DOHH2 (cell line): ENCODE measurements around the gene ELAPOR1.

Source experiments
- H3F3A ChIP-seq: fragments of 200-600 bp; sonication (generic), shearing (Covaris generic); 2 replicates; pipeline ENCODE4 v1.6.0; 2016; ENCODE audit warnings: antibody characterized with exemption, mild to moderate bottlenecking; ENCODE audit not compliant: control insufficient read depth, insufficient read depth
- H3K27ac ChIP-seq: fragments of 200-600 bp; sonication (generic); 2 replicates; pipeline ENCODE4 v1.5.1; 2014; ENCODE audit warnings: low read depth, mild to moderate bottlenecking, low read length, moderate library complexity
- H3K27me3 ChIP-seq: fragments of 200-600 bp; sonication (generic); 2 replicates; pipeline ENCODE4 v1.6.1; 2014; ENCODE audit warnings: mild to moderate bottlenecking, low read length, mixed read lengths; ENCODE audit not compliant: control insufficient read depth
- H3K36me3 ChIP-seq: fragments of 200-600 bp; sonication (generic); 2 replicates; pipeline ENCODE4 v1.6.1; 2014; ENCODE audit warnings: mild to moderate bottlenecking, low read length, moderate library complexity, mixed read lengths; ENCODE audit not compliant: control insufficient read depth
- H3K4me1 ChIP-seq: fragments of 200-600 bp; sonication (generic); 2 replicates; pipeline ENCODE4 v1.6.1; 2014; ENCODE audit warnings: mild to moderate bottlenecking, low read length, mixed read lengths; ENCODE audit not compliant: control insufficient read depth
- H3K4me2 ChIP-seq: fragments of 200-600 bp; sonication (generic); 2 replicates; pipeline ENCODE4 v1.6.0; 2014; ENCODE audit warnings: mild to moderate bottlenecking, low read length, moderate library complexity
- H3K4me3 ChIP-seq: fragments of 200-600 bp; sonication (generic); 2 replicates; pipeline ENCODE4 v1.5.1; 2014; ENCODE audit warnings: mild to moderate bottlenecking, low read length, mixed read lengths
- H3K79me2 ChIP-seq: fragments of 200-600 bp; sonication (generic); 2 replicates; pipeline ENCODE4 v1.6.1; 2014; ENCODE audit warnings: mild to moderate bottlenecking, low read length, mixed read lengths; ENCODE audit not compliant: control insufficient read depth
- H3K9me2 ChIP-seq: fragments of 200-600 bp; sonication (generic); replicated peaks from 2 replicates; pipeline ENCODE4 v1.6.1; 2014; ENCODE audit warnings: mild to moderate bottlenecking, low read length, mixed read lengths; ENCODE audit not compliant: control insufficient read depth
- H3K9me3 ChIP-seq: fragments of 200-600 bp; sonication (generic); 2 replicates; pipeline ENCODE4 v1.6.1; 2014; ENCODE audit warnings: antibody characterized with exemption, low read length, mixed read lengths; ENCODE audit not compliant: control insufficient read depth, insufficient read depth
- H4K20me1 ChIP-seq: fragments of 200-600 bp; sonication (generic); 2 replicates; pipeline ENCODE4 v1.6.0; 2014; ENCODE audit warnings: low read depth, mild to moderate bottlenecking, antibody characterized with exemption, low read length, moderate library complexity; ENCODE audit not compliant: control insufficient read depth, insufficient read depth
- CTCF ChIP-seq: fragments of 200-600 bp; sonication (generic); IDR thresholded peaks from one replicate; pipeline ENCODE4 v1.5.1; 2014; ENCODE audit warnings: antibody characterized with exemption, mild to moderate bottlenecking, low read depth, low read length; ENCODE audit not compliant: poor library complexity, severe bottlenecking
- EZH2phosphoT487 ChIP-seq: fragments of 200-600 bp; sonication (generic); IDR thresholded peaks from 2 replicates; pipeline ENCODE4 v1.6.1; 2017; ENCODE audit warnings: borderline replicate concordance, mild to moderate bottlenecking, antibody characterized with exemption, low read length, moderate library complexity, mixed read lengths

ELAPOR1 gene

GRCh38 chr1:109094377-109094803 lies 19.5 kb upstream of the ELAPOR1 start:
- Histone ChIP-seq H3K27me3 (no peaks in the 10 kb centered on the region), H3K36me3 (peaks cover 42% of the 10 kb centered on the region), H3K4me2 (no peak overlapping the region), H4K20me1 (no peaks in the 10 kb centered on the region), H3K4me3 (no peak overlapping the region), H3F3A (peaks cover 23% of the 10 kb centered on the region), H3K4me1 (peaks cover 20% of the 10 kb centered on the region), H3K79me2 (peaks cover 53% of the 10 kb centered on the region), H3K9me2 (no peaks in the 10 kb centered on the region), H3K27ac (no peak overlapping the region), H3K9me3 (no peaks in the 10 kb centered on the region)
- TF ChIP-seq CTCF (no peak), EZH2phosphoT487 (no peak)

- Histone ChIP-seq H3K4me2 (no peak overlapping the region), H3K9me3 (no peaks in the 10 kb centered on the region), H3K4me1 (peaks cover 19% of the 10 kb centered on the region), H3K36me3 (peaks cover 39% of the 10 kb centered on the region), H3K4me3 (no peak overlapping the region), H3F3A (peaks cover 23% of the 10 kb centered on the region), H3K27me3 (no peaks in the 10 kb centered on the region), H4K20me1 (no peaks in the 10 kb centered on the region), H3K27ac (no peak overlapping the region), H3K9me2 (no peaks in the 10 kb centered on the region), H3K79me2 (peaks cover 48% of the 10 kb centered on the region)
- TF ChIP-seq CTCF = no peak
Measured at GRCh38 chr1:109094871-109095270, 19.0 kb upstream of the ELAPOR1 start.

GRCh38 chr1:109095631-109096030 lies 18.3 kb upstream of the ELAPOR1 start:
- H3K4me2 ChIP-seq = no peak overlapping the region
- H3K4me1 ChIP-seq = peaks cover 15% of the 10 kb centered on the region
- no peaks in the 10 kb centered on the region for H3K9me2 ChIP-seq
- TF ChIP-seq CTCF = no peak
- no peak for TF ChIP-seq EZH2phosphoT487
- no peak overlapping the region for H3K4me3 ChIP-seq
- peaks cover 17% of the 10 kb centered on the region for H3F3A ChIP-seq
- H3K79me2 ChIP-seq = peaks cover 50% of the 10 kb centered on the region
- H3K36me3 ChIP-seq = peaks cover 45% of the 10 kb centered on the region
- H3K27ac ChIP-seq = no peak overlapping the region
- H3K9me3 ChIP-seq = no peaks in the 10 kb centered on the region
- H4K20me1 ChIP-seq = no peaks in the 10 kb centered on the region; the same call in 1 of the 2 replicates
- H3K27me3 ChIP-seq = no peaks in the 10 kb centered on the region

- H3K36me3 ChIP-seq = peaks cover 50% of the 10 kb centered on the region
- TF ChIP-seq CTCF (no peak), EZH2phosphoT487 (no peak)
Measured at GRCh38 chr1:109096120-109096519, 17.8 kb upstream of the ELAPOR1 start.

More at GRCh38 chr1:109096120-109096519, 17.8 kb upstream of the ELAPOR1 start:
- Histone ChIP-seq H3K4me1 (peaks cover 15% of the 10 kb centered on the region), H3K27me3 (no peaks in the 10 kb centered on the region), H3K9me3 (no peaks in the 10 kb centered on the region), H3K4me3 (no peak overlapping the region), H3K27ac (no peak overlapping the region), H3K79me2 (peaks cover 50% of the 10 kb centered on the region), H4K20me1 (no peaks in the 10 kb centered on the region; the same call in 1 of the 2 replicates), H3K4me2 (no peak overlapping the region), H3F3A (peaks cover 20% of the 10 kb centered on the region), H3K9me2 (no peaks in the 10 kb centered on the region)
